K562 (cell line): ENCODE results near the gene TMC4. TPM values are rescaled to one million over a fixed set of nuclear protein-coding genes. Genes with fewer than 3 reads are reported as not detected.

ENCODE experiments used
- ARNT ChIP-seq, 2 experiments: fragments of 450-650 bp; IDR thresholded peaks; 2 replicates each; pipeline ENCODE4 v1.6.1; 2016; ENCODE audit warnings: mild to moderate bottlenecking in 1 of 2
- ETS2 ChIP-seq: IDR thresholded peaks from 2 replicates; pipeline ENCODE4 v1.6.1; 2016; ENCODE audit warnings: borderline replicate concordance, missing genetic modification characterization, mild to moderate bottlenecking, moderate library complexity, missing compliant biosample characterization; ENCODE audit not compliant: poor library complexity, severe bottlenecking
- HCFC1 ChIP-seq: IDR thresholded peaks from 2 replicates; pipeline ENCODE4 v1.6.1; 2012; ENCODE audit warnings: low read depth, low read length, improper control_type of control experiment
- HDAC3 ChIP-seq: fragments of 450-650 bp; IDR thresholded peaks from 2 replicates; pipeline ENCODE4 v1.6.1; 2018; ENCODE audit warnings: borderline replicate concordance, mild to moderate bottlenecking, moderate library complexity; ENCODE audit not compliant: partially characterized antibody
- MAFK ChIP-seq: IDR thresholded peaks from 2 replicates; pipeline ENCODE4 v1.6.1; 2011; ENCODE audit warnings: low read length, improper control_type of control experiment
- MEIS2 ChIP-seq: fragments of 450-650 bp; IDR thresholded peaks from 2 replicates; pipeline ENCODE4 v1.6.1; 2014; ENCODE audit warnings: mild to moderate bottlenecking; ENCODE audit not compliant: partially characterized antibody
- MXI1 ChIP-seq: IDR thresholded peaks from 2 replicates; pipeline ENCODE4 v1.6.1; 2011; ENCODE audit warnings: low read depth, mild to moderate bottlenecking, improper control_type of control experiment, low read length
- OTX1 ChIP-seq: fragments of 450-650 bp; formaldehyde crosslinking; IDR thresholded peaks from 2 replicates; pipeline ENCODE4 v1.4.0; 2022; ENCODE audit warnings: mild to moderate bottlenecking
- POLR2B ChIP-seq: fragments of 450-650 bp; IDR thresholded peaks from 2 replicates; pipeline ENCODE4 v1.6.1; 2018; ENCODE audit warnings: low read depth; ENCODE audit not compliant: partially characterized antibody
- TAF9B ChIP-seq: fragments of 450-650 bp; IDR thresholded peaks from 2 replicates; pipeline ENCODE4 v1.6.1; 2018; ENCODE audit warnings: mild to moderate bottlenecking; ENCODE audit not compliant: partially characterized antibody
- TCF7L2 ChIP-seq: fragments of 150-350 bp; IDR thresholded peaks from 2 replicates; pipeline ENCODE4 v1.6.1; 2016; ENCODE audit warnings: low read depth, mild to moderate bottlenecking, low read length, moderate library complexity
- TRIM24 ChIP-seq, 2 experiments: fragments of 450-650 bp; IDR thresholded peaks; 2 replicates each; pipeline ENCODE4 v1.6.1; 2016
- U2AF1 ChIP-seq: fragments of 200-400 bp; formaldehyde crosslinking; optimal IDR thresholded peaks from 2 replicates; pipeline ENCODE3; 2017; ENCODE audit warnings: mild to moderate bottlenecking, low read depth, low read length, moderate library complexity
- ZNF23 ChIP-seq: fragments of 250-450 bp; sonication (Bioruptor Pico); IDR thresholded peaks from 2 replicates; pipeline ENCODE4 v1.4.0; 2020; ENCODE audit warnings: mild to moderate bottlenecking
- polyA plus RNA-seq, 8 experiments: library from polyadenylated mRNA; depleted of rRNA in 4 of 8; stranded (reverse) in 5 of 8; unstranded in 3 of 8; fragments of >200 nt; fragmentation: Nextera tagmentation in 2 of 8; fragmentation: Illumina TruSeq in 1 of 8; extraction: Ambion mirVana in 2 of 8; extraction: Trizol in 1 of 8; gene quantifications; 2 replicates each; pipeline versions ENCODE4 v1.2.1 to v1.2.3, GENCODE V29; 2011 to 2014; ENCODE audit warnings: inconsistent platforms in 1 of 8, missing spikeins in 1 of 8
- total RNA-seq, 7 experiments: library from RNA; depleted of rRNA in 6 of 7; stranded (reverse); fragments of >200 nt in 6 of 7; fragmentation: Illumina TruSeq in 2 of 7; extraction: Trizol in 2 of 7; gene quantifications; 2 replicates each; pipeline versions ENCODE4 v1.2.1 to v1.2.3, GENCODE V29; 2011 to 2021; ENCODE audit warnings: low replicate concordance in 1 of 7
- TF ChIP-seq, protein P1 (sequence below), 2 experiments: fragments of 150-350 bp in 1 of 2; IDR thresholded peaks; 2 replicates each; pipeline ENCODE4 v1.6.1; 2012 to 2016; ENCODE audit warnings: low read depth in 2 of 2, low read length in 2 of 2, mild to moderate bottlenecking in 1 of 2, moderate library complexity in 1 of 2
- TF ChIP-seq, protein P2 (sequence below), 2 experiments: IDR thresholded peaks in 1 of 2; conservative IDR thresholded peaks in 1 of 2; 2 replicates each; pipeline ENCODE4 v1.6.1; 2016; ENCODE audit warnings: low read depth in 2 of 2, mild to moderate bottlenecking in 1 of 2, missing compliant biosample characterization in 1 of 2, missing genetic modification characterization in 1 of 2, moderate library complexity in 1 of 2
- TF ChIP-seq, protein P3 (sequence below): sonication (generic); formaldehyde crosslinking; IDR thresholded peaks from 2 replicates; pipeline ENCODE4 v1.8.1; 2023; ENCODE audit warnings: mild to moderate bottlenecking, missing genetic modification reagents

The TMC4 gene
- total and polyA plus RNA-seq, 9 of the 15 experiments (the other 6 are each of a cell fraction or from before 2014, with no cell fraction given): 0.12 to 0.79 (median 0.36) TPM; not detected in 2

DNA sequence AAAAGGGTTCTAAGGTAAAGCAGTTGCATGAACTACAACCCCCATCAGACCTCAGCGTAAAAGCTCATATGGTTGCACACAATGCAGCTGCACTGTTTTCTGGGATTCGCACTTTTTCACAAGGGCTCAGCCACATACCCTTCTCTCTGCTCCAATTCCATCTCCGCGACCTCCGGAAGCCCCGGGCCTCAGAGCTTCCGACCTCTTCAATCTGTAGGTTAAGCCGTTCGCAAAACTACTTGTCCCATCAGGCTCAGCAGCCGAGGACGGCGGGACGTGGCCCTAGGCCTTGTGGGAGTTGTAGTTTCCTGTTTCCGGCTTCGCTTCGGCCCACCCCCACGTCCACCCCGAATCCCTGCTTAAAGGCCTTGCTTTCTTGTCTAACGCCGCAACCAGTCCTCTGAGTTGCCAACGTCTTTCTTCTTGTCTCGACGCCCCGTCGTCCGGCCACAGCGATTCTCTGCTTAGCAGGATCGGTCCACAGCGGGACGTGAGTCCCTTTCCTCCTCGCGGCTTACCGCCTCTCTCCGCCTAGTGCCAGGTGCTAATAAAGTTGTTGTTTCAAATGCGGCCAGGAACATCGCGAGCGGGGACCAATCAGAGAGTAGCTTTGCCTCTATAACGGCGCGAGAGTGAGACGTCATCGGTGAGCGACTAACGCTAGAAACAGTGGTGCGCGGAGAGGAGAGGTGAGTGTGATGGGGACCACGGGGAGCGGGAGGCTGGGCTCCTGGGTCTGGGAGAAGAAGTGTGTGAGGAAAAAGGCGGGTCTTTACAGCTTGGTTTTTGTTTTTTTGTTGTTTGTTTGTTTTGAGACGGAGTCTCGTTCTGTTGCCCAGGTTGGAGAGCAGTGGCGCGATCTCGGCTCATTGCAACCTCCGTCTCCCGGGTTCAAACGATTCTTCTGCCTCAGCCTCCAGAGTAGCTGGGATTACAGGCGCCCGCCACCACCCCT lies 57.6 kb downstream of the TMC4 start, which contains the start of the genes PRPF31 and TFPT (continued):
- TF ChIP-seq MEIS2: no peak
- TF ChIP-seq, protein P1, sequence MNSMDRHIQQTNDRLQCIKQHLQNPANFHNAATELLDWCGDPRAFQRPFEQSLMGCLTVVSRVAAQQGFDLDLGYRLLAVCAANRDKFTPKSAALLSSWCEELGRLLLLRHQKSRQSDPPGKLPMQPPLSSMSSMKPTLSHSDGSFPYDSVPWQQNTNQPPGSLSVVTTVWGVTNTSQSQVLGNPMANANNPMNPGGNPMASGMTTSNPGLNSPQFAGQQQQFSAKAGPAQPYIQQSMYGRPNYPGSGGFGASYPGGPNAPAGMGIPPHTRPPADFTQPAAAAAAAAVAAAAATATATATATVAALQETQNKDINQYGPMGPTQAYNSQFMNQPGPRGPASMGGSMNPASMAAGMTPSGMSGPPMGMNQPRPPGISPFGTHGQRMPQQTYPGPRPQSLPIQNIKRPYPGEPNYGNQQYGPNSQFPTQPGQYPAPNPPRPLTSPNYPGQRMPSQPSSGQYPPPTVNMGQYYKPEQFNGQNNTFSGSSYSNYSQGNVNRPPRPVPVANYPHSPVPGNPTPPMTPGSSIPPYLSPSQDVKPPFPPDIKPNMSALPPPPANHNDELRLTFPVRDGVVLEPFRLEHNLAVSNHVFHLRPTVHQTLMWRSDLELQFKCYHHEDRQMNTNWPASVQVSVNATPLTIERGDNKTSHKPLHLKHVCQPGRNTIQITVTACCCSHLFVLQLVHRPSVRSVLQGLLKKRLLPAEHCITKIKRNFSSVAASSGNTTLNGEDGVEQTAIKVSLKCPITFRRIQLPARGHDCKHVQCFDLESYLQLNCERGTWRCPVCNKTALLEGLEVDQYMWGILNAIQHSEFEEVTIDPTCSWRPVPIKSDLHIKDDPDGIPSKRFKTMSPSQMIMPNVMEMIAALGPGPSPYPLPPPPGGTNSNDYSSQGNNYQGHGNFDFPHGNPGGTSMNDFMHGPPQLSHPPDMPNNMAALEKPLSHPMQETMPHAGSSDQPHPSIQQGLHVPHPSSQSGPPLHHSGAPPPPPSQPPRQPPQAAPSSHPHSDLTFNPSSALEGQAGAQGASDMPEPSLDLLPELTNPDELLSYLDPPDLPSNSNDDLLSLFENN (IDR thresholded peaks at IDR 0.05; ENCODE audit: low read depth in 2 of 2, low read length in 2 of 2): 0 out of 4 replicates have a peak, but pooled peaks of 1 of the 2 experiments have one; percentile 56
- no peak for TF ChIP-seq ZNF23 (CRISPR knock-in tag)
- TF ChIP-seq, protein P2, sequence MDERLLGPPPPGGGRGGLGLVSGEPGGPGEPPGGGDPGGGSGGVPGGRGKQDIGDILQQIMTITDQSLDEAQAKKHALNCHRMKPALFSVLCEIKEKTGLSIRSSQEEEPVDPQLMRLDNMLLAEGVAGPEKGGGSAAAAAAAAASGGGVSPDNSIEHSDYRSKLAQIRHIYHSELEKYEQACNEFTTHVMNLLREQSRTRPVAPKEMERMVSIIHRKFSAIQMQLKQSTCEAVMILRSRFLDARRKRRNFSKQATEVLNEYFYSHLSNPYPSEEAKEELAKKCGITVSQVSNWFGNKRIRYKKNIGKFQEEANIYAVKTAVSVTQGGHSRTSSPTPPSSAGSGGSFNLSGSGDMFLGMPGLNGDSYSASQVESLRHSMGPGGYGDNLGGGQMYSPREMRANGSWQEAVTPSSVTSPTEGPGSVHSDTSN (CRISPR knock-in tag; IDR thresholded peaks at IDR 0.05; ENCODE audit: low read depth): no peak
- TF ChIP-seq, protein P2 (tag; conservative IDR thresholded peaks at IDR 0.05; ENCODE audit: low read depth): no peak
- TF ChIP-seq, protein P3, sequence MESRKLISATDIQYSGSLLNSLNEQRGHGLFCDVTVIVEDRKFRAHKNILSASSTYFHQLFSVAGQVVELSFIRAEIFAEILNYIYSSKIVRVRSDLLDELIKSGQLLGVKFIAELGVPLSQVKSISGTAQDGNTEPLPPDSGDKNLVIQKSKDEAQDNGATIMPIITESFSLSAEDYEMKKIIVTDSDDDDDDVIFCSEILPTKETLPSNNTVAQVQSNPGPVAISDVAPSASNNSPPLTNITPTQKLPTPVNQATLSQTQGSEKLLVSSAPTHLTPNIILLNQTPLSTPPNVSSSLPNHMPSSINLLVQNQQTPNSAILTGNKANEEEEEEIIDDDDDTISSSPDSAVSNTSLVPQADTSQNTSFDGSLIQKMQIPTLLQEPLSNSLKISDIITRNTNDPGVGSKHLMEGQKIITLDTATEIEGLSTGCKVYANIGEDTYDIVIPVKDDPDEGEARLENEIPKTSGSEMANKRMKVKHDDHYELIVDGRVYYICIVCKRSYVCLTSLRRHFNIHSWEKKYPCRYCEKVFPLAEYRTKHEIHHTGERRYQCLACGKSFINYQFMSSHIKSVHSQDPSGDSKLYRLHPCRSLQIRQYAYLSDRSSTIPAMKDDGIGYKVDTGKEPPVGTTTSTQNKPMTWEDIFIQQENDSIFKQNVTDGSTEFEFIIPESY: peak; percentile 29; the same call in 1 of the 2 replicates
- TF ChIP-seq HDAC3: peak; percentile 28
- peak in 1 of 2 experiments; percentile 95; a peak in 3 of 4 replicates for TF ChIP-seq ARNT (IDR thresholded peaks at IDR 0.05)
- TF ChIP-seq ETS2: no peak
- no peak for TF ChIP-seq TRIM24 (IDR thresholded peaks at IDR 0.05)
- 0 out of 2 replicates have a peak, but pooled peaks have one; percentile 58 for TF ChIP-seq OTX1 (CRISPR knock-in tag)
- TF ChIP-seq TAF9B: peak; percentile 85
- TF ChIP-seq TCF7L2: no peak
- TF ChIP-seq U2AF1: no peak
- TF ChIP-seq MAFK: 0 out of 2 replicates have a peak, but pooled peaks have one; percentile 7
- TF ChIP-seq HCFC1: peak; percentile 86
- peak; percentile 66 for TF ChIP-seq MXI1
- peak; percentile 92 for TF ChIP-seq POLR2B
